NCI-H774 (cell line): Measurements from ENCODE around the gene LDOC1.
"Not testable (repeated sequence)": the region's sequence is repeated elsewhere in the genome, so short reads cannot be mapped to it uniquely, and the experiment has no call there.

Source experiments
- DNase-seq: peaks from one replicate; lab custom pipeline; 2025; lab: John Stamatoyannopoulos, UW

Gene LDOC1

GRCh38 chrX:141176586-141177451 is at the start of gene LDOC1:
TSS of gene LDOC1 (minus strand) at chrX:141177129. CDS start at chrX:141177021, 108 bp downstream.
- peak; percentile 30 for DNase-seq

GRCh38 chrX:141221611-141222010 is 44.7 kb upstream of the LDOC1 start:
- DNase-seq: no peak

GRCh38 chrX:141220342-141221008 is 43.5 kb upstream of the LDOC1 start:
- no peak for DNase-seq

- DNase-seq: no peak
Observed at GRCh38 chrX:141214196-141214595, 37.3 kb upstream of the LDOC1 start.

GRCh38 chrX:141201962-141202361 is 25.0 kb upstream of the LDOC1 start:
- DNase-seq: no peak

GRCh38 chrX:141188573-141188972 is 11.6 kb upstream of the LDOC1 start:
- DNase-seq: not testable (repeated sequence)

- no peak for DNase-seq
Observed at GRCh38 chrX:141185366-141185765, 8.4 kb upstream of the LDOC1 start.

- DNase-seq: no peak
Observed at GRCh38 chrX:141183000-141183399, 6.1 kb upstream of the LDOC1 start.

GRCh38 chrX:141180851-141181250 is 3.9 kb upstream of the LDOC1 start:
- no peak for DNase-seq

- no peak for DNase-seq
Observed at GRCh38 chrX:141175786-141176185, 1.1 kb downstream of the LDOC1 start.

- DNase-seq: no peak
Observed at GRCh38 chrX:141164406-141164805, 12.5 kb downstream of the LDOC1 start.

- DNase-seq: no peak
Observed at GRCh38 chrX:141158084-141158483, 18.8 kb downstream of the LDOC1 start.

- DNase-seq: not testable (repeated sequence)
Observed at GRCh38 chrX:141155231-141155630, 21.7 kb downstream of the LDOC1 start.

GRCh38 chrX:141142946-141143345 is 34.0 kb downstream of the LDOC1 start:
- DNase-seq: no peak

GRCh38 chrX:141133272-141133671 is 43.7 kb downstream of the LDOC1 start:
- no peak for DNase-seq

GRCh38 chrX:141127146-141127545 is 49.8 kb downstream of the LDOC1 start:
- DNase-seq: no peak
